ENCODE data around the gene ATXN7L1.
"Not testable (repeated sequence)": the region's sequence is repeated elsewhere in the genome, so short reads cannot be mapped to it uniquely, and the experiment has no call there.

ATXN7L1 gene

GRCh38 chr7:105890290-105890997, 14.0 kb upstream of the ATXN7L1 start:
- no peak for DNase-seq

- peak; percentile 25 for DNase-seq
Measured at GRCh38 chr7:105887569-105888189, 11.3 kb upstream of the ATXN7L1 start.

DNA sequence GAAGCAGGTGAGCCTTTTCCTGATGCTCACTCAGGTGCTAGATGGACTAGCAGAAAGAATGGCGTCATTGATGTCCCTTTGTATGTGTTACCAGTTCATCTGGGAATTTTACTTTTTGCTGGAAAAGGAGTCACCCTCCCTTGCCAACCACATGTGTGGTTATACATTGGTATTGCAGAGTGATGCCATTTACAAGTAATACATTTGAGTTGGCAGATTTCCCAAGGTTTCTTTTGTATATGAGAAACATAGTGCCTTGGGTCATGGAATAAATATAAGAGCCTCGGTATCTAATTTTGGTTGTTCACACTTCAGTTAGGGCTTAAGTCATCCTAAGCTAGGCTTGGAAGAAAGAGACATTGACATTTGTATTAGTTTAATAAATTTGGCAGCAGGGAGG, 10.4 kb upstream of the ATXN7L1 start:
- DNase-seq: no peak

DNA sequence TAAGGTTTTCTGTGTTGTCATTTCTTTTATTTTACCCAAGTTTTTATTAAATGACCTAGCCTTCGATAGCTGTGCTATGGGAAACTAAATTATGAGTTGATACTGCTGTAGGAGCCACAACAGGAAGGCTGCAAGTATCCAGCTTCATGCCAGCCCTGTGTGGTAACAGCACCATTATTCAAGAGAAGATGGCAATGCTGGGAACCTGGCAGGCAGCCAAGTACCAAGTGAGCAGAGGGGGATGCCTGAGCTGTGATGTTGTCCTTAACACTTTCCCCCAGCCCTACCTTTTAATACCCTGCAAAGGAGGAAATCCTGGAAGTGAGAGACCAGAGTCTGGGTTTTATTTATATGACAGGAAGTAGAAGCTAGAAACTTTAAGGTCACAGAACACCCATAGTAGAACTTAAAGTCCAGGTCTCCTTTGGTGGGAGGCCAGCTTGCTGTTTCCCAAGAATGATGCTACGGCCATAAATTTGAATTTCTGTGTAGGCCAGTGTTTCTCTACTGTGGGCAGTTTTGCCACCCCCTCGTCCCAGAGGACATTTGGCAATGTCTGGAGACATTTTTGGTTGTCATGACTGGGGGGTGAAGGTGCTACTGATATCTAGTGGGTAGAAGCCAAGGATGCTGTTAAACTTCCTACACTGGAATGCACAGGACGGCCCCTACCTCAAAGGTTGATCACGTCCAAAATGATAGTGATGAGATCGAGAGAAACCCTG, 9.2 kb upstream of the ATXN7L1 start:
- DNase-seq: peak; percentile 40

DNA sequence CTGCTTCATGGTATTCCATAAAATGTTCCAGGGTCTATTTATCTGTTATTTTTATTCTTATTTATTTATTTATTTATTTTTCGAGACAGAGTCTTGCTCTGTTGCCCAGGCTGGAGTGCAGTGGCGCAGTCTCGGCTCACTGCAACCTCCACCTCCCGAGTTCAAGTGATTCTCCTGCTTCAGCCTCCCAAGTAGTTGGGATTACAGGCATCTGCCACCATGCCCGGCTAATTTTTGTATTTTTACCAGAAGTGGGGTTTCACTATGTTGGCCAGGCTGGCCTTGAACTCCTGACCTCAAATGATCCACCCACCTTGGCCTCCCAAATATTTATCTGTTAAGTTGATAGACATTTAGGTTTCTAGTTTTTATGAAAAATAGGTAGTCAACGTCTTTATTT, 6.8 kb upstream of the ATXN7L1 start:
- DNase-seq: not testable (repeated sequence)

GRCh38 chr7:105881439-105881838, 5.0 kb upstream of the ATXN7L1 start:
- no peak for DNase-seq

DNA sequence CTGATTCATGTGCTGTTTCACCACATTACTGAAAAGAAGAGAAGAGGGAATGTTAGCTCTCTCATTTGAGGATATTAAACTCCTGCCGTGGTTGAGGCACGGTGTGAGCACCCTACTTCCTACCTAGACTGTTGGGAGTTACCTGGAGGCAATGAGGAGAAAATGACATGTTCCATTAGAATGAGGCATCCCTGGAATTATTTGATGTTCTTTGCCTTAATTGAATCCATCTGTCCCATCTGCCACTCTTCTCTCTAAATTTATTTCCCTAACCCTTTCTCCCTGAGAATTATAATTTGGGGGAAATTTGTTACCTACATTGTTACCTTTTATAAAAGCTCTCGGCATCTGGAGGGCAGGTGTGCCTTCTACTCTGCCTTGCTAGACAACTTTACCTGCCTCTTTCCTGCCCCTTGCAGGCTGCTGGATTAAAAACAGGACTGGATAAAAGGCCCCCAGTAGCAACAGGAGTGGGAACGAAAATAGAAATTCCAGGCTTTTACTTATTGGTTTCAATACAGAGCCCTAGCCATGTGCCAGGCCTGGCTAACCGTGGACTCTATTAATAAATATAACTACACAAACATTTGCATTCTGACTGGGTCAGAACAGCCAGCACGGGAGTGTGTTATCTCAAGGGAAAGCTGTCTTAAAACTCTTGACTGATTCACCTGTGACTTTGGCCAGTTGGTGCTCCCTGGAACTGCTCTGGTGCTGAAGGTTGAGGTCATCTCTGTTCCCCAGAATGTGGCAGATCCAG, 4.4 kb upstream of the ATXN7L1 start:
- DNase-seq: no peak

- no peak for DNase-seq
Measured at GRCh38 chr7:105879782-105880181, 3.4 kb upstream of the ATXN7L1 start.

DNA sequence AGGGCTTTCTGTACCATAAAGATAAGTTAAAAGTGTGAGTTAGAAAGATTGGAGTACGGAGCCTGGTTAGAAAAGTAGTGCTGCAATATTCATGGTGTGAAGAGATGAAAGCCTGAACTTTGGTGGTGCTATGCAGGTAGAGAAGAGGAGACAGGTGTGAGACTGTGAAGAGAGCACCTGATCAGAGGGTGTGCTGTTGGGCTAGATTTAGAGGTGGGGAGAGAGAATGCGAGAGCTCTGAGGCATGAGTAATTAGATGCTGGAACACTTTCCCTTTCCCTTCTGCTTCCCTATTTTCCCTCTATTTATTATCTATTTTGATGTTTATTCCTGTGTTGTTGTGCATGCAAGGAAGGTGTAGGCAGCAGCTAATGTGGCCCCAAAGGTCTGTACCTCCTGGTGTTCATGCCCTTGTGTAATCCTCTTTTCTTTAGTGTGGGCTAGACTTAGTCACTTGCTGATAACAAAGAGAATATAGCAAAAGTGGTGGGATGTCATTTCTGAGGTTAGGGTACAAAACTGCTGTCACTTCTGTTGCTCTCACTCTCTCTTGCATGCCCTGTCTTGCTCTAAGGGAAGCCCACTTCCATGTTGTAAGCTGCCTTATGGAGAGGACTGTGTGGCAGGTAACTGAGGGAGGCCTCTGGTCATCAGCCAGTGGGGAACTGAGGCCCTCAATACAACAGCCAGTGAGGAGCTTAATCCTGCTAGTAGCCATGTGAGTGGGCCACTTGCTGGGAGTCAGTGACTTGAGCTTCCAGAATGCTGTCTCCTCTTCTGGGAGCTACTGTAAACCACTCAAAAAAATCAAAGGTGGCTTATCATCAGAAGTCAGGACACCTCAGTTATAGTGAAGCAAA, 2.6 kb upstream of the ATXN7L1 start:
- no peak for DNase-seq

DNA sequence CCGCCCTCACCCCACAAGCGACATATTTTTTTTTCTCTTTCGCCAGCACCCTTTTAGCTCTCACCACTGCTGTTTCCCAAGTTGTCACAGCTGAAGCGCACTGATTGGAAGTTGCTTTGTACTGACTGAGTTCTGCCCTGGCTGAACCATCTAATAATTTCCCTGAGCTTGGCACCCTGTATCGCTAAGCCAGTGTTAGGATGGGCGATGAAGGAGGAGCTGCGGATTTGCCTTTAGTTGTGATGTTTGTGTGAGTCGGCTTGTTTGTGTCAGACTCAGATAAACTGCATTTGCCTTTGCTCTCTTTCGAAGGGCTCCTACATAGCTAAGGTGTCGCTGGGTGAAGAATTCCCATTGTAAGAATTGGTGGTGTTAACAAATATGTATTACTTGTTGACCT, 1.3 kb upstream of the ATXN7L1 start:
- DNase-seq: no peak

GRCh38 chr7:105876964-105877601, 684 bp upstream of the ATXN7L1 start:
- DNase-seq: no peak

DNA sequence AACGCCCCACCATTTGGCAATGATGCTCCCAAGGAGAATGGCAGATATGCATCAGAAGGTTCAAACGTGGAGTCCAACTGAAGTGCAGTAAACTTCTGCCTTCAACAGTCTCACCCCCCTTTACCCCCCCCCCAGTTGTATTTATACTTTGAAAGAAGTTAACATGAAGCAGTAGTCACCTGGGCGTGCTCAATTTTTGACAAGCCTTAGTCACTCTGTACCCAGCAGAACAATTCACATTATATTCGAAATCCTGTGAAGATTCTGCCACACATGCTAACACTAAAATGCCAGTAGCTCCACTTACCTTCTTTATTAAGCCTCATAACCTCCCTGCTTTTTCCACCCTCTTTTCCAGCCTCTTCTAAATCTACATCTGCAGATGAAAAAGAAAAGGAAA, 894 bp downstream of the ATXN7L1 start:
- no peak for DNase-seq

DNA sequence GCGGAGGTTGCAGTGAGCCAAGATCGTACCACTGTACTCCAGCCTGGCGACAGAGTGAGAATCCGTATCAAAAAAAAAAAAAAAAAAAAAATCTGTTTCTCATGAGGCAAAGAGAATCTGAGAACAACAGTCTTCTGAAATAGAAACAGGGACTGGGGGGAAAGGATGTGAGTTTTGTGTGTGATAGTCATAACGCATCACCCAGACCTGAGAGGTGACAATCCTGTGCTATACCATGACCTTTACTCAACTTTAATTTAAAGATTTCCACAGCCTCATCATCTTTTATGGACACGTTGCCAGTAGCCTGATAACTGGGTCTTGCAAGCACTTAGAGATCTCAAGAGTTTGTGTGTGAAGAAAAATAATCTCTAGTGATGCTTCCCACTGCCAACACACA, 2.3 kb downstream of the ATXN7L1 start:
- DNase-seq: no peak

DNA sequence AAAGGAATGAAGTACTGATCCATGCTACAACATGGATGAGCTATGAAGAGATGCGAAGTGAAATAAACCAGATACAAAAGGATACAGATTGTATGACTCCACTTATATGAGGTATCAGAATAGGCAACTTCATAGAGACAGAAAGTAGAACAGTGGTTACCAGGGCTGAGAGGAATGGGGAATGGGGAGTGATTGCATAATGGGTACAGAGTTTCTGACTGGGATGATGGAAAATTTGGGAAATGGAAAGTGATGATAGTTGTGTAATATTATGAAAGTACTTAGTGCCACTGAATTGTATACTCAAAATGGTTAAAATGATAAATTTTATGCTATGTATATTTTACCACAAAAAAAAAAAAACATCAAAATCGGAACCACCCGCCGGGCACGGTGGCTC, 3.9 kb downstream of the ATXN7L1 start:
- no peak for DNase-seq

- DNase-seq: no peak
Measured at GRCh38 chr7:105871142-105871541, 5.3 kb downstream of the ATXN7L1 start.

GRCh38 chr7:105866102-105866801, 10.1 kb downstream of the ATXN7L1 start:
- peak; percentile 65 for DNase-seq

GRCh38 chr7:105863876-105864275, 12.5 kb downstream of the ATXN7L1 start:
- no peak for DNase-seq

- no peak for DNase-seq
Measured at GRCh38 chr7:105862770-105863169, 13.6 kb downstream of the ATXN7L1 start.

GRCh38 chr7:105862276-105862675, 14.1 kb downstream of the ATXN7L1 start:
- no peak for DNase-seq

- no peak for DNase-seq
Measured at GRCh38 chr7:105861224-105861623, 15.2 kb downstream of the ATXN7L1 start.

GRCh38 chr7:105860793-105861192, 15.6 kb downstream of the ATXN7L1 start:
- DNase-seq: no peak
